Astrocyte of the spinal cord (primary cell): ENCODE results near the gene FIGNL1.

Experiments used
- DNase-seq: peaks from one replicate; pipeline ENCODE4 v3.0.0; 2011; ENCODE audit warnings: low read depth, low spot score
- H3K4me3 ChIP-seq: 2 replicates; pipeline ENCODE4 v1.5.1; 2011; ENCODE audit warnings: low read depth, mild to moderate bottlenecking, low read length, moderate library complexity
- CTCF ChIP-seq: IDR thresholded peaks from 2 replicates; pipeline ENCODE4 v1.5.1; 2012; ENCODE audit warnings: low read depth, mild to moderate bottlenecking, low read length, inconsistent platforms
- in situ Hi-C: cut with HindIII; loops from 2 replicates; pipeline ENCODE4 v1.10.0; 2017; ENCODE audit warnings: low sequenced_read_pairs

FIGNL1 gene

GRCh38 chr7:50406935-50407334, 43.2 kb downstream of the FIGNL1 start:
- TF ChIP-seq CTCF, result no peak
- H3K4me3 ChIP-seq, result no peak overlapping the region
- DNase-seq, result no peak
- in situ Hi-C loops, result no loop called here

- in situ Hi-C loops, result no loop called here
- no peak for DNase-seq
- no peak overlapping the region for H3K4me3 ChIP-seq
- no peak for TF ChIP-seq CTCF
Measured at GRCh38 chr7:50405221-50405620, 44.9 kb downstream of the FIGNL1 start.

GRCh38 chr7:50404392-50404791, 45.8 kb downstream of the FIGNL1 start:
- H3K4me3 ChIP-seq, result no peak overlapping the region
- no peak for DNase-seq
- in situ Hi-C loops, result no loop called here
- no peak for TF ChIP-seq CTCF

GRCh38 chr7:50400114-50400513, 50.0 kb downstream of the FIGNL1 start:
- H3K4me3 ChIP-seq, result no peak overlapping the region
- TF ChIP-seq CTCF, result no peak
- no peak for DNase-seq
- in situ Hi-C loops, result no loop called here

- in situ Hi-C loops, result no loop called here
- no peak for TF ChIP-seq CTCF
- DNase-seq, result no peak
- no peak overlapping the region for H3K4me3 ChIP-seq
Measured at GRCh38 chr7:50399635-50400034, 50.5 kb downstream of the FIGNL1 start.

- H3K4me3 ChIP-seq, result no peak overlapping the region
- in situ Hi-C loops, result no loop called here
Measured at GRCh38 chr7:50399206-50399605, 50.9 kb downstream of the FIGNL1 start.

More at GRCh38 chr7:50399206-50399605, 50.9 kb downstream of the FIGNL1 start:
- TF ChIP-seq CTCF, result no peak
- no peak for DNase-seq
